DOHH2 (cell line): ENCODE measurements around the gene LENEP.

Source experiments
- CTCF ChIP-seq: fragments of 200-600 bp; sonication (generic); IDR thresholded peaks from one replicate; pipeline ENCODE4 v1.5.1; 2014; ENCODE audit warnings: antibody characterized with exemption, mild to moderate bottlenecking, low read depth, low read length; ENCODE audit not compliant: poor library complexity, severe bottlenecking
- EZH2phosphoT487 ChIP-seq: fragments of 200-600 bp; sonication (generic); IDR thresholded peaks from 2 replicates; pipeline ENCODE4 v1.6.1; 2017; ENCODE audit warnings: borderline replicate concordance, mild to moderate bottlenecking, antibody characterized with exemption, low read length, moderate library complexity, mixed read lengths

GRCh38 chr1:155011004-155011416 lies 17.6 kb downstream of the LENEP start:
- TF ChIP-seq CTCF (no peak), EZH2phosphoT487 (no peak)
